IMR-90 (cell line): ENCODE data around the gene FAM8A1. TPM values are rescaled to one million over a fixed set of nuclear protein-coding genes. Genes with fewer than 3 reads are reported as not detected.
A peak's percentile ranks its signal among the peaks of the same experiment; 100 is the strongest.
"Not testable (repeated sequence)": the region's sequence is repeated elsewhere in the genome, so short reads cannot be mapped to it uniquely, and the experiment has no call there.

Source experiments
- ATAC-seq: fragments of 200-7000 bp; cut with Tn5 transposase; 2 replicates; pipeline ENCODE4 v1.9.1; 2020; ENCODE audit warnings: low read depth, mild to moderate bottlenecking, moderate library complexity
- BruUV-seq: library from RNA; stranded (reverse); fragments of 400-500 nt; replicated peaks from 2 replicates; lab custom pipeline; 2021; lab: Mats Ljungman, UMichigan
- CTCF ChIA-PET: fragments of 300-600 bp; formaldehyde crosslinking; extraction: SDS; loops from one replicate; lab custom pipeline; 2021; ENCODE audit warnings: antibody characterized with exemption; lab: Yijun Ruan, JAX
- POLR2A ChIA-PET: fragments of 300-600 bp; sonication (Branson Sonifier 250); formaldehyde crosslinking; loops from one replicate; lab custom pipeline; 2022; ENCODE audit warnings: antibody characterized with exemption; ENCODE audit not compliant: unreplicated experiment; lab: Charles Lee
- DNase-seq: peaks from one replicate; pipeline ENCODE4 v3.0.0; 2013
- H2AFZ ChIP-seq: replicated peaks from 2 replicates; pipeline ENCODE3; 2013; ENCODE audit warnings: low read length, mild to moderate bottlenecking; ENCODE audit not compliant: poor library complexity
- H2AK5ac ChIP-seq: 2 replicates; pipeline ENCODE4 v1.6.1; 2013; ENCODE audit warnings: low read depth, low read length, inconsistent platforms
- H2AK9ac ChIP-seq: replicated peaks from 2 replicates; pipeline ENCODE3; 2013; ENCODE audit warnings: mild to moderate bottlenecking, low read depth, low read length, moderate library complexity; ENCODE audit not compliant: poor library complexity
- H2BK120ac ChIP-seq: 2 replicates; pipeline ENCODE4 v1.6.1; 2013; ENCODE audit warnings: low read depth, low read length, inconsistent platforms
- H2BK15ac ChIP-seq: 3 replicates; pipeline ENCODE4 v1.6.1; 2013; ENCODE audit warnings: low read depth, low read length, inconsistent platforms
- H2BK20ac ChIP-seq: 2 replicates; pipeline ENCODE4 v1.6.1; 2013; ENCODE audit warnings: low read depth, mild to moderate bottlenecking, inconsistent platforms, low read length, moderate library complexity
- H2BK5ac ChIP-seq: 2 replicates; pipeline ENCODE4 v1.6.1; 2013; ENCODE audit warnings: mild to moderate bottlenecking, low read depth, low read length, inconsistent platforms; ENCODE audit not compliant: poor library complexity, severe bottlenecking
- H3K14ac ChIP-seq: replicated peaks from 2 replicates; pipeline ENCODE4 v1.6.1; 2013; ENCODE audit warnings: low read depth, low read length, inconsistent platforms
- H3K18ac ChIP-seq: 2 replicates; pipeline ENCODE4 v1.6.1; 2013; ENCODE audit warnings: low read depth, low read length, control low read depth
- H3K23ac ChIP-seq: 2 replicates; pipeline ENCODE4 v1.6.1; 2013; ENCODE audit warnings: low read depth, low read length, inconsistent platforms
- H3K27ac ChIP-seq: 2 replicates; pipeline ENCODE4 v1.5.1; 2013; ENCODE audit warnings: mild to moderate bottlenecking, control low read depth, low read length; ENCODE audit not compliant: insufficient read depth
- H3K27me3 ChIP-seq: 2 replicates; pipeline ENCODE4 v1.6.1; 2013; ENCODE audit warnings: low read length; ENCODE audit not compliant: control insufficient read depth, insufficient read depth
- H3K36me3 ChIP-seq: 2 replicates; pipeline ENCODE4 v1.6.1; 2013; ENCODE audit warnings: low read length, mixed read lengths; ENCODE audit not compliant: control insufficient read depth, insufficient read depth
- H3K4ac ChIP-seq: 2 replicates; pipeline ENCODE4 v1.6.1; 2013; ENCODE audit warnings: low read depth, low read length, inconsistent platforms
- H3K4me1 ChIP-seq: 2 replicates; pipeline ENCODE4 v1.6.1; 2013; ENCODE audit warnings: low read length, mixed read lengths; ENCODE audit not compliant: control insufficient read depth, insufficient read depth
- H3K4me2 ChIP-seq: 2 replicates; pipeline ENCODE4 v1.6.1; 2013; ENCODE audit warnings: low read depth, mild to moderate bottlenecking, control low read depth, low read length, moderate library complexity
- H3K4me3 ChIP-seq: 2 replicates; pipeline ENCODE4 v1.5.1; 2013; ENCODE audit warnings: low read depth, mild to moderate bottlenecking, control low read depth, low read length, moderate library complexity; ENCODE audit not compliant: insufficient read depth
- H3K56ac ChIP-seq: 2 replicates; pipeline ENCODE4 v1.6.1; 2013; ENCODE audit warnings: low read length, inconsistent platforms; ENCODE audit not compliant: insufficient read depth; ENCODE audit errors: extremely low read depth
- H3K79me1 ChIP-seq, 2 experiments: 2 replicates each; pipeline ENCODE4 v1.6.1; 2013; ENCODE audit warnings: low read length in 2 of 2, inconsistent platforms in 1 of 2, low read depth in 1 of 2
- H3K9ac ChIP-seq: 2 replicates; pipeline ENCODE4 v1.6.1; 2013; ENCODE audit warnings: low read depth, low read length, control low read depth
- H3K9me1 ChIP-seq: 2 replicates; pipeline ENCODE4 v1.6.1; 2013; ENCODE audit warnings: low read length, inconsistent platforms; ENCODE audit not compliant: insufficient read depth
- H3K9me3 ChIP-seq: 2 replicates; pipeline ENCODE4 v1.6.1; 2013; ENCODE audit warnings: low read length; ENCODE audit not compliant: control insufficient read depth, insufficient read depth
- H4K20me1 ChIP-seq: 2 replicates; pipeline ENCODE4 v1.6.1; 2013; ENCODE audit warnings: low read length, inconsistent platforms; ENCODE audit not compliant: insufficient read depth
- H4K5ac ChIP-seq: 2 replicates; pipeline ENCODE4 v1.6.1; 2013; ENCODE audit warnings: mild to moderate bottlenecking, low read depth, low read length, control low read depth
- H4K8ac ChIP-seq, 2 experiments: 2 replicates each; pipeline ENCODE4 v1.6.1; 2013; ENCODE audit warnings: low read depth in 2 of 2, low read length in 2 of 2, control low read depth in 1 of 2, inconsistent platforms in 1 of 2
- H4K91ac ChIP-seq: 2 replicates; pipeline ENCODE4 v1.6.1; 2013; ENCODE audit warnings: low read depth, low read length, inconsistent platforms; ENCODE audit not compliant: insufficient read depth
- CTCF ChIP-seq: conservative IDR thresholded peaks from 2 replicates; pipeline ENCODE4 v1.5.1; 2012; ENCODE audit warnings: mild to moderate bottlenecking, low read depth, low read length, improper control_type of control experiment
- NFE2L2 ChIP-seq: fragments of 150-350 bp; IDR thresholded peaks from 2 replicates; pipeline ENCODE4 v1.6.1; 2016; ENCODE audit warnings: low read depth, mild to moderate bottlenecking, low read length
- POLR2A ChIP-seq: IDR thresholded peaks from 2 replicates; pipeline ENCODE4 v1.6.1; 2012; ENCODE audit warnings: mild to moderate bottlenecking, low read depth, low read length
- WGBS, 2 experiments: methylation state at CpG; one replicate each; pipeline versions ENCODE4 v1.1.5 to v1.1.7; 2013; ENCODE audit warnings: missing lambda C conversion rate in 2 of 2; ENCODE audit not compliant: insufficient read length in 1 of 2; ENCODE audit errors: extremely low coverage in 2 of 2; 5-methylcytosine and 5-hydroxymethylcytosine counted together
- dilution Hi-C: fragments of 300-500 bp; cut with HindIII; formaldehyde crosslinking; loops from one replicate; pipeline ENCODE4 v1.14.3; 2018; ENCODE audit warnings: low sequenced_read_pairs; ENCODE audit not compliant: unreplicated experiment
- in situ Hi-C: fragments of 300-500 bp; cut with MboI; formaldehyde crosslinking; loops from 3 replicates; pipeline ENCODE4 v1.14.3; 2019; ENCODE audit warnings: low sequenced_read_pairs, inconsistent platforms, mixed read lengths
- intact Hi-C: fragments of 100-400 bp; cut with micrococcal nuclease; formaldehyde crosslinking; loops from 2 replicates; pipeline ENCODE4 v1.10.0; 2022
- polyA plus RNA-seq, 3 experiments: library from polyadenylated mRNA; depleted of rRNA; stranded (reverse); fragments of >200 nt; gene quantifications; 2 replicates each; pipeline ENCODE4 v1.2.3, GENCODE V29; 2012; ENCODE audit warnings: low replicate concordance in 1 of 3
- total RNA-seq: library from RNA; depleted of rRNA; stranded (reverse); fragments of >200 nt; gene quantifications from 2 replicates; pipeline ENCODE4 v1.2.3, GENCODE V29; 2012

FAM8A1 gene
- total and polyA plus RNA-seq, 2 of the 4 experiments (the other 2 are of a cell fraction) = 8.1 to 8.2 TPM

DNA sequence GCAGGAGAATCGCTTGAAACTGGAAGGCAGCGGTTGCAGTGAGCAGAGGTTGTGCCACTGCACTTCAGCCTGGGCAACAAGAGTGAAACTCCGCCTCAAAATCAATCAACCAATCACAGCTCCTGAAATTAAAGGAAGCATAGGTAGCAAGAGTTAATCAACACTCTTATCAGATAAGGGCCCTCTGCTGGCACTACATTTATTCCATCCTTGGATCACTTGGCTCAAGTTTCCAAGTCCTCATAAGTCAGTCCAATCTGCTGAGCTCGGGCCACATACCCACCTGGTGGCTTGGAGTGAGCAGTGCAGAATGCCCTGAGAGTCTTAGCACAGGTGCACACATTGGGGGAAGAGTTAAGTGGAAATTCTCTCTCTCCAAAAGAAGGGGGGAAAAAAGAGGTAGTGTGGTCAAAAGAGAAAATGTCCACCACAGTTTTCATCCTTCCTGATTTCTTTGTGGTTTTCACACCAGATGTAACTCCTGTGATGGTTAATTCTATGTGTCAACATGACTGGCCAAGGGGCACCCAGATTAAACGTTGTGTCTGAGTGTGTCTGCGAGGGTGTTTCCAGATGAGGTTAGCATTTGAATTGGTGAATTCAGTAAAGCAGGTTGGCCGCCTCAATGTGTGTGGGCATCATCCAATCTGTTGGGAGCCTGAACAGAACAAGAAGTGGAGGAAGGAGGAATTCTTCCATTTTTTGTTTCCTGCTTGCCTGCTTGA lies 14.2 kb upstream of the FAM8A1 start:
- ATAC-seq = no peak
- ChIA-PET CTCF (no interaction called here), POLR2A (no interaction called here)
- Histone ChIP-seq H3K4me2 (no peak overlapping the region), H3K9me1 (peaks cover 6% of the 10 kb centered on the region; the same call in 1 of the 2 replicates), H2BK5ac (no peak overlapping the region), H3K79me1 (no peaks in the 10 kb centered on the region), H3K56ac (no peak overlapping the region), H3K23ac (no peak overlapping the region), H3K4me3 (no peak overlapping the region), H3K27me3 (no peaks in the 10 kb centered on the region), H4K20me1 (no peaks in the 10 kb centered on the region), H2AK5ac (no peak overlapping the region), H2BK120ac (no peak overlapping the region), H3K9ac (no peak overlapping the region), H3K4me1 (peaks cover 2% of the 10 kb centered on the region; the same call in 1 of the 2 replicates), H4K8ac (no peak overlapping the region), H3K18ac (no peak overlapping the region), H2BK20ac (no peak overlapping the region), H4K91ac (no peak overlapping the region), H3K36me3 (no peaks in the 10 kb centered on the region), H2AK9ac (no peak overlapping the region), H3K27ac (no peak overlapping the region), H2AFZ (no peak overlapping the region), H2BK15ac (no peak overlapping the region), H3K14ac (no peak overlapping the region), H4K5ac (no peak overlapping the region), H3K4ac (no peak overlapping the region), H3K9me3 (no peaks in the 10 kb centered on the region)
- intact Hi-C loops (loop anchor here (2.0 kb wide), 1 partner anchor 193 kb away; the partner anchor contains the start of gene CAP2), dilution Hi-C loops (no loop called here), in situ Hi-C loops (loop anchor here (10.0 kb wide), 1 partner anchor 301 kb away; the partner anchor contains the start of gene RBM24)
- 80% methylated on average over 3 of the region's 7 CpGs; no CpG with 5 or more reads in 1 of the 2 experiments for WGBS, 2 experiments
- DNase-seq = no peak
- TF ChIP-seq NFE2L2 = no peak
- no peak for TF ChIP-seq POLR2A
- 0 out of 2 replicates have a peak, but pooled peaks have one; percentile 3 for TF ChIP-seq CTCF
- no TSS peak for BruUV-seq

DNA sequence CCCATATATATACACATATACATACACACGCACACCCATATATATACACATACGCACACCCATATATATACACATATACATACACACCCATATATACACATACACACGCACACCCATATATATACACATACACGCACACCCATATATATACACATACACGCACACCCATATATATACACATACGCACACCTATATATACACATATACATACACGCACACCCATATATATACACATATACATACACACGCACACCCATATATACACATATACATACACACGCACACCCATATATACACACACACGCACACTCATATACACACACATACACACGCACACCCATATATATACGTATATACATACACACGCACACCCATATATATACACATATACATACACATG lies 13.5 kb upstream of the FAM8A1 start:
- H4K20me1 ChIP-seq, H3K79me1 ChIP-seq, dilution Hi-C loops, H3K27ac ChIP-seq, CTCF ChIA-PET, intact Hi-C loops, H3K4me3 ChIP-seq, H3K56ac ChIP-seq, H2BK20ac ChIP-seq, H2AK5ac ChIP-seq, H4K5ac ChIP-seq, BruUV-seq, H3K4ac ChIP-seq, H3K4me2 ChIP-seq, H2BK15ac ChIP-seq, H2BK120ac ChIP-seq, H3K23ac ChIP-seq, H2AFZ ChIP-seq, DNase-seq, H3K4me1 ChIP-seq, H4K91ac ChIP-seq, H3K18ac ChIP-seq, ATAC-seq, H3K9ac ChIP-seq, H4K8ac ChIP-seq, H2AK9ac ChIP-seq, H2BK5ac ChIP-seq, H3K9me3 ChIP-seq, H3K27me3 ChIP-seq, H3K9me1 ChIP-seq, H3K36me3 ChIP-seq, H3K14ac ChIP-seq, POLR2A ChIA-PET: not testable (repeated sequence)
- in situ Hi-C loops = loop anchor here (10.0 kb wide), 1 partner anchor 302 kb away; the partner anchor contains the start of gene RBM24
- 96 to 100% methylated on average over 8 to 13 of the region's 13 CpGs for WGBS, 2 experiments
